K562 (cell line): ENCODE results near the gene MALRD1. TPM values are rescaled to one million over a fixed set of nuclear protein-coding genes. Genes with fewer than 3 reads are reported as not detected.

Experiments used
- ATAC-seq: fragments of 200-7000 bp; cut with Tn5 transposase; 3 replicates; pipeline ENCODE4 v1.9.1; 2020; ENCODE audit warnings: moderate library complexity
- BruUV-seq: library from RNA; stranded (reverse); fragments of 400-500 nt; replicated peaks from 2 replicates; lab custom pipeline; 2021; lab: Mats Ljungman, UMichigan
- CTCF ChIA-PET: fragments of 300-600 bp; formaldehyde crosslinking; extraction: SDS; loops from one replicate; lab custom pipeline; 2021; ENCODE audit warnings: low intra/inter-chr PET ratio; lab: Yijun Ruan, JAX
- POLR2A ChIA-PET: fragments of 300-600, 350-650 bp; sonication (Branson Sonifier 250); formaldehyde crosslinking; extraction: SDS; loops from one replicate; lab custom pipeline; 2021; ENCODE audit warnings: antibody characterized with exemption, inconsistent platforms; lab: Yijun Ruan, JAX
- DNase-seq, 4 experiments: peaks; one replicate each; pipeline versions ENCODE4 v3.0.0 to v3.0.0-alpha.2; 2011 to 2018; ENCODE audit warnings: low spot score in 3 of 4, mixed read lengths in 3 of 4; ENCODE audit errors: extremely low read depth in 1 of 4
- FAIRE-seq: peaks from 2 replicates; lab custom pipeline; 2011; peaks lifted over from hg19 to GRCh38; lab: Jason Lieb, UNC
- H2AFZ ChIP-seq: 2 replicates; pipeline ENCODE4 v1.6.0; 2011; ENCODE audit warnings: low read depth, low read length, control low read depth, inconsistent platforms
- H3K27ac ChIP-seq: fragments of 200-600 bp; 3 replicates; pipeline ENCODE4 v1.8.0; 2011; ENCODE audit warnings: low read depth, mild to moderate bottlenecking, control low read depth, inconsistent platforms, low read length, moderate library complexity, mixed read lengths; ENCODE audit errors: extremely low read depth
- H3K27me3 ChIP-seq, 2 experiments: fragments of 300-600 bp in 1 of 2; 2 replicates in 1 of 2; 3 replicates in 1 of 2; pipeline versions ENCODE4 v1.6.0 to v1.8.0; 2011; ENCODE audit warnings: inconsistent platforms in 2 of 2, low read length in 2 of 2, mild to moderate bottlenecking in 1 of 2, mixed read lengths in 1 of 2, moderate library complexity in 1 of 2; ENCODE audit not compliant: control insufficient read depth in 2 of 2, insufficient read depth in 2 of 2
- H3K36me3 ChIP-seq: fragments of 300-600 bp; 3 replicates; pipeline ENCODE4 v1.8.0; 2011; ENCODE audit warnings: mild to moderate bottlenecking, low read length, inconsistent platforms; ENCODE audit not compliant: control insufficient read depth, insufficient read depth
- H3K4me1 ChIP-seq, 2 experiments: fragments of 200-600 bp in 1 of 2; replicated peaks in 1 of 2; 2 replicates in 1 of 2; 3 replicates in 1 of 2; pipeline versions ENCODE4 v1.5.1 to v1.8.0; 2011; ENCODE audit warnings: inconsistent platforms in 2 of 2, low read length in 2 of 2, mild to moderate bottlenecking in 1 of 2, mixed read lengths in 1 of 2, moderate library complexity in 1 of 2; ENCODE audit not compliant: control insufficient read depth in 2 of 2, insufficient read depth in 2 of 2
- H3K4me2 ChIP-seq: 2 replicates; pipeline ENCODE4 v1.6.1; 2011; ENCODE audit warnings: low read length, control low read depth, inconsistent platforms, mixed read lengths; ENCODE audit not compliant: insufficient read depth
- H3K4me3 ChIP-seq: fragments of 200-600 bp; sonication (generic), shearing (Covaris generic); 2 replicates; pipeline ENCODE4 v1.5.1; 2016; ENCODE audit warnings: control low read depth, inconsistent platforms
- H3K79me2 ChIP-seq: fragments of 200-600 bp; 3 replicates; pipeline ENCODE4 v1.8.0; 2011; ENCODE audit warnings: low read length, inconsistent platforms; ENCODE audit not compliant: control insufficient read depth, insufficient read depth
- H3K9ac ChIP-seq, 2 experiments: 2 replicates each; pipeline versions ENCODE4 v1.6.0 to v1.6.1; 2011; ENCODE audit warnings: low read depth in 2 of 2, low read length in 2 of 2, control low read depth in 1 of 2, inconsistent platforms in 1 of 2, mild to moderate bottlenecking in 1 of 2, mixed read lengths in 1 of 2; ENCODE audit not compliant: insufficient read depth in 1 of 2
- H3K9me1 ChIP-seq: one replicate; pipeline ENCODE4 v1.6.0; 2011; ENCODE audit warnings: inconsistent platforms, mild to moderate bottlenecking, low read length, moderate library complexity; ENCODE audit not compliant: control insufficient read depth, insufficient read depth
- H3K9me3 ChIP-seq: replicated peaks from 2 replicates; pipeline ENCODE4 v1.5.1; 2011; ENCODE audit warnings: low read depth, low read length, inconsistent platforms; ENCODE audit not compliant: control insufficient read depth, insufficient read depth
- H4K20me1 ChIP-seq: replicated peaks from 2 replicates; pipeline ENCODE4 v1.6.1; 2011; ENCODE audit warnings: low read length, inconsistent platforms, mixed read lengths; ENCODE audit not compliant: control insufficient read depth, insufficient read depth
- CHCHD3 ChIP-seq: fragments of 250-450 bp; sonication (Bioruptor Pico); IDR thresholded peaks from 2 replicates; pipeline ENCODE4 v2.1.2; 2022; ENCODE audit warnings: mild to moderate bottlenecking
- CHD2 ChIP-seq: IDR thresholded peaks from 2 replicates; pipeline ENCODE4 v1.6.1; 2011; ENCODE audit warnings: low read depth, low read length
- FOXA1 ChIP-seq: fragments of 450-650 bp; IDR thresholded peaks from 2 replicates; pipeline ENCODE4 v1.6.1; 2016; ENCODE audit warnings: mild to moderate bottlenecking, borderline replicate concordance
- POLR3A ChIP-seq: IDR thresholded peaks from 2 replicates; pipeline ENCODE4 v1.6.1; 2011; ENCODE audit warnings: borderline replicate concordance, mild to moderate bottlenecking, moderate library complexity; ENCODE audit not compliant: insufficient read length, insufficient read depth; ENCODE audit errors: extremely low read depth
- PRMT5 ChIP-seq: sonication (generic); formaldehyde crosslinking; IDR thresholded peaks from 2 replicates; pipeline ENCODE4 v1.5.0; 2020; ENCODE audit warnings: missing genetic modification reagents
- SOX6 ChIP-seq: fragments of 450-650 bp; IDR thresholded peaks from 2 replicates; pipeline ENCODE4 v1.6.1; 2014; ENCODE audit warnings: mild to moderate bottlenecking
- SP1 ChIP-seq: sonication (generic); formaldehyde crosslinking; IDR thresholded peaks from 2 replicates; pipeline ENCODE4 v1.8.1; 2022; ENCODE audit warnings: mild to moderate bottlenecking, missing genetic modification reagents
- ZNF124 ChIP-seq: sonication (generic); formaldehyde crosslinking; IDR thresholded peaks from 2 replicates; pipeline ENCODE4 v1.8.1; 2022; ENCODE audit warnings: missing genetic modification reagents
- ZNF274 ChIP-seq: IDR thresholded peaks from 2 replicates; pipeline ENCODE4 v1.6.1; 2011; ENCODE audit warnings: low read depth, mild to moderate bottlenecking, low read length, moderate library complexity, borderline replicate concordance
- WGBS: fragments of 100-300 bp; shearing (Covaris generic); methylation state at CpG from one replicate; pipeline ENCODE4 v1.1.6; 2016; ENCODE audit warnings: low coverage, mixed read lengths; ENCODE audit not compliant: insufficient coverage; ENCODE audit errors: missing lambda C conversion rate; 5-methylcytosine and 5-hydroxymethylcytosine counted together
- in situ Hi-C: fragments of 300-500 bp; cut with MboI; formaldehyde crosslinking; loops from 4 replicates; pipeline ENCODE4 v1.15.0; 2018; ENCODE audit warnings: inconsistent platforms, mixed read lengths
- intact Hi-C: fragments of 100-400 bp; cut with micrococcal nuclease; formaldehyde crosslinking; loops from 2 replicates; pipeline ENCODE4 v1.14.2; 2022
- polyA plus RNA-seq, 8 experiments: library from polyadenylated mRNA; depleted of rRNA in 4 of 8; stranded (reverse) in 5 of 8; unstranded in 3 of 8; fragments of >200 nt; fragmentation: Nextera tagmentation in 2 of 8; fragmentation: Illumina TruSeq in 1 of 8; extraction: Ambion mirVana in 2 of 8; extraction: Trizol in 1 of 8; gene quantifications; 2 replicates each; pipeline versions ENCODE4 v1.2.1 to v1.2.3, GENCODE V29; 2011 to 2014; ENCODE audit warnings: inconsistent platforms in 1 of 8, missing spikeins in 1 of 8
- total RNA-seq, 7 experiments: library from RNA; depleted of rRNA in 6 of 7; stranded (reverse); fragments of >200 nt in 6 of 7; fragmentation: Illumina TruSeq in 2 of 7; extraction: Trizol in 2 of 7; gene quantifications; 2 replicates each; pipeline versions ENCODE4 v1.2.1 to v1.2.3, GENCODE V29; 2011 to 2021; ENCODE audit warnings: low replicate concordance in 1 of 7
- TF ChIP-seq, protein P1 (sequence below): fragments of 250-450 bp; sonication (Bioruptor Pico); IDR thresholded peaks from 2 replicates; pipeline ENCODE4 v1.5.0; 2020; ENCODE audit warnings: mild to moderate bottlenecking, borderline replicate concordance

MALRD1 gene
- total and polyA plus RNA-seq, 9 of the 15 experiments (the other 6 are each of a cell fraction or from before 2014, with no cell fraction given), result not detected

- Histone ChIP-seq H3K27me3 (no peaks in the 10 kb centered on the region), H3K9me1 (no peaks in the 10 kb centered on the region), H3K79me2 (no peaks in the 10 kb centered on the region), H3K4me1 (no peaks in the 10 kb centered on the region), H2AFZ (no peak overlapping the region), H3K4me3 (no peak overlapping the region), H4K20me1 (no peaks in the 10 kb centered on the region), H3K27ac (no peak overlapping the region), H3K36me3 (no peaks in the 10 kb centered on the region), H3K9ac (no peak overlapping the region), H3K4me2 (no peak overlapping the region), H3K9me3 (no peaks in the 10 kb centered on the region)
- no peak for ATAC-seq
- DNase-seq, result no peak
- WGBS, result 3% methylated on average over 7 of the region's 7 CpGs
- in situ Hi-C loops (no loop called here), intact Hi-C loops (no loop called here)
- ChIA-PET CTCF (no interaction called here), POLR2A (no interaction called here)
- BruUV-seq, result no TSS peak
- TF ChIP-seq SP1 (CRISPR knock-in tag) (no peak), ZNF124 (CRISPR knock-in tag) (no peak), CHCHD3 (CRISPR knock-in tag) (no peak), POLR3A (no peak), FOXA1 (no peak), CHD2 (no peak), ZNF274 (no peak), SOX6 (no peak), PRMT5 (CRISPR knock-in tag) (no peak)
- TF ChIP-seq, protein P1, sequence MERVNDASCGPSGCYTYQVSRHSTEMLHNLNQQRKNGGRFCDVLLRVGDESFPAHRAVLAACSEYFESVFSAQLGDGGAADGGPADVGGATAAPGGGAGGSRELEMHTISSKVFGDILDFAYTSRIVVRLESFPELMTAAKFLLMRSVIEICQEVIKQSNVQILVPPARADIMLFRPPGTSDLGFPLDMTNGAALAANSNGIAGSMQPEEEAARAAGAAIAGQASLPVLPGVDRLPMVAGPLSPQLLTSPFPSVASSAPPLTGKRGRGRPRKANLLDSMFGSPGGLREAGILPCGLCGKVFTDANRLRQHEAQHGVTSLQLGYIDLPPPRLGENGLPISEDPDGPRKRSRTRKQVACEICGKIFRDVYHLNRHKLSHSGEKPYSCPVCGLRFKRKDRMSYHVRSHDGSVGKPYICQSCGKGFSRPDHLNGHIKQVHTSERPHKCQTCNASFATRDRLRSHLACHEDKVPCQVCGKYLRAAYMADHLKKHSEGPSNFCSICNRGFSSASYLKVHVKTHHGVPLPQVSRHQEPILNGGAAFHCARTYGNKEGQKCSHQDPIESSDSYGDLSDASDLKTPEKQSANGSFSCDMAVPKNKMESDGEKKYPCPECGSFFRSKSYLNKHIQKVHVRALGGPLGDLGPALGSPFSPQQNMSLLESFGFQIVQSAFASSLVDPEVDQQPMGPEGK, result no peak
- no peak for FAIRE-seq
These were observed 531.4 kb downstream of the MALRD1 start for GRCh38 chr10:19579761-19580545.
